ENCODE data around the gene SH2D4B. TPM values are rescaled to one million over a fixed set of nuclear protein-coding genes. Genes with fewer than 3 reads are reported as not detected.

SH2D4B gene
- total RNA-seq, 1 donor from 2014 or later: not detected

- DNase-seq (ENCODE audit: low read depth): no peak
- TF ChIP-seq CTCF (conservative IDR thresholded peaks at IDR 0.05; ENCODE audit: low read depth, low read length): no peak
- H3K4me3 ChIP-seq (ENCODE audit: low read depth, low read length): no peak overlapping the region
These were observed 21.8 kb upstream of the SH2D4B start for GRCh38 chr10:80515941-80516340.

- no peak overlapping the region for H3K4me3 ChIP-seq (ENCODE audit: low read depth, low read length)
- no peak for DNase-seq (ENCODE audit: low read depth)
- TF ChIP-seq CTCF (conservative IDR thresholded peaks at IDR 0.05; ENCODE audit: low read depth, low read length): no peak
These were observed 21.1 kb upstream of the SH2D4B start for GRCh38 chr10:80516506-80517075.

- no peak overlapping the region for H3K4me3 ChIP-seq (ENCODE audit: low read depth, low read length)
- TF ChIP-seq CTCF (conservative IDR thresholded peaks at IDR 0.05; ENCODE audit: low read depth, low read length): no peak
- no peak for DNase-seq (ENCODE audit: low read depth)
These were observed 20.1 kb upstream of the SH2D4B start for GRCh38 chr10:80517416-80518142.

- H3K4me3 ChIP-seq (ENCODE audit: low read depth, low read length): no peak overlapping the region
- TF ChIP-seq CTCF (conservative IDR thresholded peaks at IDR 0.05; ENCODE audit: low read depth, low read length): no peak
- DNase-seq (ENCODE audit: low read depth): no peak
These were observed 19.4 kb upstream of the SH2D4B start for GRCh38 chr10:80518143-80518806.

- TF ChIP-seq CTCF (conservative IDR thresholded peaks at IDR 0.05; ENCODE audit: low read depth, low read length): no peak
- no peak for DNase-seq (ENCODE audit: low read depth)
- no peak overlapping the region for H3K4me3 ChIP-seq (ENCODE audit: low read depth, low read length)
These were observed 18.8 kb upstream of the SH2D4B start for GRCh38 chr10:80518807-80519360.

GRCh38 chr10:80519936-80520650, 17.6 kb upstream of the SH2D4B start:
- no peak for TF ChIP-seq CTCF (conservative IDR thresholded peaks at IDR 0.05; ENCODE audit: low read depth, low read length)
- DNase-seq (ENCODE audit: low read depth): no peak

More at GRCh38 chr10:80519936-80520650, 17.6 kb upstream of the SH2D4B start:
- no peak overlapping the region for H3K4me3 ChIP-seq (ENCODE audit: low read depth, low read length)

All from epithelial cell of proximal tubule (primary cell).